DOHH2 (cell line): ENCODE data around the gene DCTN2.

Experiments
- H3F3A ChIP-seq: fragments of 200-600 bp; sonication (generic), shearing (Covaris generic); 2 replicates; pipeline ENCODE4 v1.6.0; 2016; ENCODE audit warnings: antibody characterized with exemption, mild to moderate bottlenecking; ENCODE audit not compliant: control insufficient read depth, insufficient read depth
- H3K27ac ChIP-seq: fragments of 200-600 bp; sonication (generic); 2 replicates; pipeline ENCODE4 v1.5.1; 2014; ENCODE audit warnings: low read depth, mild to moderate bottlenecking, low read length, moderate library complexity
- H3K27me3 ChIP-seq: fragments of 200-600 bp; sonication (generic); 2 replicates; pipeline ENCODE4 v1.6.1; 2014; ENCODE audit warnings: mild to moderate bottlenecking, low read length, mixed read lengths; ENCODE audit not compliant: control insufficient read depth
- H3K36me3 ChIP-seq: fragments of 200-600 bp; sonication (generic); 2 replicates; pipeline ENCODE4 v1.6.1; 2014; ENCODE audit warnings: mild to moderate bottlenecking, low read length, moderate library complexity, mixed read lengths; ENCODE audit not compliant: control insufficient read depth
- H3K4me1 ChIP-seq: fragments of 200-600 bp; sonication (generic); 2 replicates; pipeline ENCODE4 v1.6.1; 2014; ENCODE audit warnings: mild to moderate bottlenecking, low read length, mixed read lengths; ENCODE audit not compliant: control insufficient read depth
- H3K4me2 ChIP-seq: fragments of 200-600 bp; sonication (generic); 2 replicates; pipeline ENCODE4 v1.6.0; 2014; ENCODE audit warnings: mild to moderate bottlenecking, low read length, moderate library complexity
- H3K4me3 ChIP-seq: fragments of 200-600 bp; sonication (generic); 2 replicates; pipeline ENCODE4 v1.5.1; 2014; ENCODE audit warnings: mild to moderate bottlenecking, low read length, mixed read lengths
- H3K79me2 ChIP-seq: fragments of 200-600 bp; sonication (generic); 2 replicates; pipeline ENCODE4 v1.6.1; 2014; ENCODE audit warnings: mild to moderate bottlenecking, low read length, mixed read lengths; ENCODE audit not compliant: control insufficient read depth
- H3K9me2 ChIP-seq: fragments of 200-600 bp; sonication (generic); replicated peaks from 2 replicates; pipeline ENCODE4 v1.6.1; 2014; ENCODE audit warnings: mild to moderate bottlenecking, low read length, mixed read lengths; ENCODE audit not compliant: control insufficient read depth
- H3K9me3 ChIP-seq: fragments of 200-600 bp; sonication (generic); 2 replicates; pipeline ENCODE4 v1.6.1; 2014; ENCODE audit warnings: antibody characterized with exemption, low read length, mixed read lengths; ENCODE audit not compliant: control insufficient read depth, insufficient read depth
- H4K20me1 ChIP-seq: fragments of 200-600 bp; sonication (generic); 2 replicates; pipeline ENCODE4 v1.6.0; 2014; ENCODE audit warnings: low read depth, mild to moderate bottlenecking, antibody characterized with exemption, low read length, moderate library complexity; ENCODE audit not compliant: control insufficient read depth, insufficient read depth
- CTCF ChIP-seq: fragments of 200-600 bp; sonication (generic); IDR thresholded peaks from one replicate; pipeline ENCODE4 v1.5.1; 2014; ENCODE audit warnings: antibody characterized with exemption, mild to moderate bottlenecking, low read depth, low read length; ENCODE audit not compliant: poor library complexity, severe bottlenecking
- EZH2phosphoT487 ChIP-seq: fragments of 200-600 bp; sonication (generic); IDR thresholded peaks from 2 replicates; pipeline ENCODE4 v1.6.1; 2017; ENCODE audit warnings: borderline replicate concordance, mild to moderate bottlenecking, antibody characterized with exemption, low read length, moderate library complexity, mixed read lengths

Gene DCTN2

GRCh38 chr12:57553343-57554202, 6.6 kb upstream of the DCTN2 start:
- H3K27me3 ChIP-seq: peaks cover 26% of the 10 kb centered on the region
- H3F3A ChIP-seq: no peaks in the 10 kb centered on the region
- H3K4me3 ChIP-seq: no peak overlapping the region
- no peak for TF ChIP-seq EZH2phosphoT487
- no peak for TF ChIP-seq CTCF
- H3K4me2 ChIP-seq: no peak overlapping the region
- no peaks in the 10 kb centered on the region for H3K9me3 ChIP-seq
- H3K4me1 ChIP-seq: peaks cover 11% of the 10 kb centered on the region
- no peaks in the 10 kb centered on the region for H3K79me2 ChIP-seq
- H3K27ac ChIP-seq: no peak overlapping the region
- H3K9me2 ChIP-seq: no peaks in the 10 kb centered on the region
- no peaks in the 10 kb centered on the region for H4K20me1 ChIP-seq
- H3K36me3 ChIP-seq: no peaks in the 10 kb centered on the region

GRCh38 chr12:57552835-57553313, 5.9 kb upstream of the DCTN2 start:
- Histone ChIP-seq H3K4me3 (no peak overlapping the region), H3K4me1 (peaks cover 11% of the 10 kb centered on the region), H4K20me1 (no peaks in the 10 kb centered on the region), H3K4me2 (no peak overlapping the region), H3K9me2 (no peaks in the 10 kb centered on the region), H3K9me3 (no peaks in the 10 kb centered on the region), H3K27me3 (peaks cover 26% of the 10 kb centered on the region), H3F3A (peaks cover 5% of the 10 kb centered on the region), H3K79me2 (no peaks in the 10 kb centered on the region), H3K27ac (no peak overlapping the region), H3K36me3 (no peaks in the 10 kb centered on the region)
- TF ChIP-seq CTCF: no peak

DNA sequence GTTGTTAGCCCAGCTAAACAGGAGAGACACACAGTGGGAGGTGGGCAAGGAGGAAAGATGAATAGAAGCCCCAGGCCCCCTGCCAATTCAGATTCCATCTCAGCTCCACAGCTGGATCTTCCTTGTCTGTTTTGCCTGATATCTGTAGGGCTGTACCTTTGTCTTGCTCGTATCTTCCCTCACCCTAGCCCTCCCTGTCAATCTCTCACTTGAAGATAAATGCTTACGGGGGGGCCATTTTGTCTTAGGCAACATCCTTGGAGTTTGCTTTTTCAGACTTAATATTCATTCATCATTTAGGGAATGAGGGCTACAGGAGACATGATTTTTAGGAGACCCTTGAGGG, 5.3 kb upstream of the DCTN2 start:
- no peak overlapping the region for H3K4me2 ChIP-seq
- TF ChIP-seq CTCF (no peak), EZH2phosphoT487 (no peak)
- H3K79me2 ChIP-seq: no peaks in the 10 kb centered on the region

More for the DNA sequence above, 5.3 kb upstream of the DCTN2 start:
- Histone ChIP-seq H3K27me3 (peaks cover 26% of the 10 kb centered on the region), H3K27ac (no peak overlapping the region), H3K4me1 (peaks cover 16% of the 10 kb centered on the region), H3K36me3 (no peaks in the 10 kb centered on the region), H4K20me1 (no peaks in the 10 kb centered on the region), H3K9me2 (no peaks in the 10 kb centered on the region), H3K9me3 (no peaks in the 10 kb centered on the region), H3F3A (peaks cover 5% of the 10 kb centered on the region), H3K4me3 (no peak overlapping the region)
